GM19025 (cell line): Measurements from ENCODE around the gene PRR33.

Experiments used
- ATAC-seq: cut with Tn5 transposase; IDR thresholded peaks from one replicate; pipeline ENCODE4 v1.9.1; 2021; ENCODE audit warnings: mild to moderate bottlenecking, low read depth, moderate library complexity; ENCODE audit not compliant: unreplicated experiment

The PRR33 gene

DNA sequence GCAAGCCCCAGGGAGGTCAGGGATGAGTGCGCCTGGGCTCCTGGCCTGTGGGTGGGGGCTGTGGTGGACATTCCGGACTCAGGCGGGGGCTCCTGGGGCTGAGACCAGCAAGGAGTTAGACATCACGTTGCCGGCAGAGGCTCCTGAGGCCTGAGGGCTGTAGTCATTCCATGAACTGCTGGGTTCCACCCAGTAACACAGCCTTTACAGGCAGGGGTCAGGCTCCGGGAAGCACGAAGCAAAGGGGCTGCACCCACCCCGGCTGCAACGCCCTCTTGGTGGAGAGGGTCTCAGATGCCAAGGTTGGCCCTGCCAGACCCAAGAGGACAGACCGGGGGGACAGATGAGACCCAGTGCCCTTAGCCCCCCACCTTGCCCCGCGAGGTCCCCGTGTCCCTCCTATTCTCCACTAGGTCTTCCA, 36.8 kb upstream of the PRR33 start:
- no peak for ATAC-seq

GRCh38 chr11:1927848-1928469, 36.3 kb upstream of the PRR33 start:
- no peak for ATAC-seq

DNA sequence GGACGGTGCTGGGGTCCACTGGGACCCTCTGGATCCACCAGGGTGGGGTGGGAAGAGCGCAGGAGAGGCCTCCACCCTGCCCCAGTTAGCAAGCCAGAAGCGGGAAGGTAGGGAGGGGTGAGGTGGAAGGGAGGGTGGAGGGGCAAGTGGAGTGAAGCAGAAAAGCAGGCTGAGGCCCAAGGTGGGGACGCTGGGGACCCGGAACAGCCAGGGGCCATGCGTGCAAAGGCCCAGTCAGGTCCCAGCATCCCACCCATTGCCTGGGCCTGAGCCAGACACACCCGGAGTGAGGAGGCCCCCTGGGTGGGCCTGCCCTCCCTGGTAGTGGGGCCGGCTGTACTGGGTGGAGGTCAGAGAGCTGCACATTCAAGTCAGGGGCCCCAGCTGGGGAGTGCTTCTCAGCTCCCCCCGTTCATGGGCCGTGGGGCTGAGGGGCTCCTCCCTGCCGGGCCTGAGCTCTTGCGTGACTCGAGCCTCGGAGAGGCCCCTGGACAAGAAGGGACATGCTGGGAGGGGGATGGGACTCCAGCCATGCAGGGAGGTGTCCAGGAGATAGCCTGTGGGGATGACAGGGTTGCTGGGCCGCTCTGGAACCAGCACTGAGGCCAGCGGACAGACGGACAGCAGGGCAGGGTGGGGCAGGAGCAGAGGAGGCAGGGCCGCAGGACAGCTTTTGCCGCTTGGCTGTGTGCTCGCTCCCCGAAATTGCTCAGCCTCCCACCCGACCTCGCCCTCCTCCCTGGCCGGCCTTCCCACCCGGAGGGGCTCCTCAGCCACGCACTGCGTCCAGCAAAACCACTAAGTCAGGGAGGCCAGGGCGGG, 35.5 kb upstream of the PRR33 start:
- ATAC-seq, result no peak

- no peak for ATAC-seq
Observed at GRCh38 chr11:1926156-1927025, 34.7 kb upstream of the PRR33 start.

DNA sequence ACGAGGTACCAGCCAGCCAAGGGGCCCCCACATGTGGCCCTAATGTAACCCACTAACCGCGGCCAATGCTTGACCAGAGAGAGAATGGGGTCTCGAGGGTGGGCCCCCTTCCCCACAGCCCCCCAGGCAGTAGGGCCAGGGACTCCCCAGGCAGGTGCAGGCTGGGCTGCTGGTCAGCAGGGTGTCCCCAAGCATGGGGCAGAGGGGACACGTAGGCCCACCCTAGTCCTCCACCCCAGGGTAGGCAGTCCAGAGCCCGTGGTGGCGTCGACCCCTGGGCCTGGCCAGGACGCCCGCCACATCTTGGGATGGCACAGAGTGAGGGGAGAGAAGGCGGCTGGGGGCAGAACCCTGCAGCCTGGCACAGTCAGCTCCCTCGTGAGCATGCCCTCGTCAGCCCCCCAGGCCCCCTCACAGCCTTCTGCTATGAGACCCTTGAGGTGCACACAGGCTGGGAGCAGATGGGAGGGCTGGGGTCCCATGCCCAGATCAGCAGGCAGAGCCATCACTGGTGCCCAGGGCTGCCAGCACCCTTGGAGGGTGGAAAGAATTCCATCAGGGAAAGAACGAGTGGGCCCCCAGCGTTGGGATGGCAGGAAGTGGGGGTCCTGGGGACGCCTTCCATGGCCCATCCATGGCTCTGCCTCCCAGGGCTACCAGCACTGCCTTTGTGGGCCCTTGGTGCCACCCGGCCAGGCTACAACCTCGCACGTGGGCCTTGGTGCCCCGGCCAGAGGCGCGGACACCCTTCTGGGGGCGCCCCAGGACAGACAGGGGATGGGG, 33.9 kb upstream of the PRR33 start:
- no peak for ATAC-seq

DNA sequence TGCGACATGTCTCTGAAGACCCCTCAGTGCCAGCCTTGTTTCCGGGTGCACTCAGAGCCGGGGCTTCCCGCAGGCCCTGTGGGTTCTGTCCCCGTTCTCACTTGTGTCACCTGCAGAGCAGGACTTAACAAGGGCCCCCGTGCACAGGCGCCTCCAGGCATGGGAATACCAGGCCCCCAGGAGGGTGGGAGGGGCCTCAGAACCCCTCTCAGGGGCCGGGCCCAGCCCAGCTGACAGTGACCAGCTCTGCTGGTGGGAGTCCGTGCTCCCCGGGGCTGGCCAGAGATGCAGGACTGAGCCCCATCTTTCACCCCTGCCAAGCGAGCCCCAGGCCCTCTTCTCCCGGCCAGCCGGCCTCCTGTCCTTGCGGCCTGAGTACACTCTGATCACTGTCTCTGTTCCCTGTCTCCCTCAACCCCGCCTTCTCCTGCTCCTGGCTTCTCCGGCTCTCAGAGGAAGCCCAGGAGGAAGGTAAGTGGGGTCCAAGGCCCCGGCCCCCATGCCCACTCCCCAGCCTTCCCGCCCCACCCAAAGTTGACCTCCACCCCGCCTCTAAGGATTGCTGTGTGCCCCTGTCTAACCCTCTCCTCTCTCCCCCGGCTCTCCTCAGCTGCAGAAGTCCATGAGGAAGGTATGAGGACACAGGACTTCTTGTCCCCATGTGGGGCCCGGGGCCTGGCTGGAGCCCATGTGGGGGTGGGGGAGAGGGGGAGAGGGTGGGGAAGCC, 33.1 kb upstream of the PRR33 start:
- no peak for ATAC-seq

DNA sequence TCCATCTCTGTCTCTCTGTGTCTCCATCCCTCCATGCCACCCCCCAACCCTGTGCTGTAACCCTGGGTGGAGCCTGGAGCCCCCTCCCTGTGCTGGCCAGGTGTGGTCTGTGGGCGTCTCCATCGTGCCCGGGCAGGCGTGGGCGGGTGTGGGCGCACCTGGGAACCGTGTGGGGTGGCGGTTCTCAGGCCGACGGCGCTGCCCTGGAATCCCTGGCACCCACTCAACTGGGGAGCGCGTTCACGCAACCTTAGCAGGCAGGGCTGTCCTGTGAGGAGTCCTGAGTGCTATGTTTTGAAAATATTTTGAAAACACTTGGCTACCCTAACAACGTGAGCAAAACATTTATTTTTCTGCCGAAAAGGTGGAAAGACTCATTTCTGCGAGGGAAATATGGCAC, 32.5 kb upstream of the PRR33 start:
- no peak for ATAC-seq

DNA sequence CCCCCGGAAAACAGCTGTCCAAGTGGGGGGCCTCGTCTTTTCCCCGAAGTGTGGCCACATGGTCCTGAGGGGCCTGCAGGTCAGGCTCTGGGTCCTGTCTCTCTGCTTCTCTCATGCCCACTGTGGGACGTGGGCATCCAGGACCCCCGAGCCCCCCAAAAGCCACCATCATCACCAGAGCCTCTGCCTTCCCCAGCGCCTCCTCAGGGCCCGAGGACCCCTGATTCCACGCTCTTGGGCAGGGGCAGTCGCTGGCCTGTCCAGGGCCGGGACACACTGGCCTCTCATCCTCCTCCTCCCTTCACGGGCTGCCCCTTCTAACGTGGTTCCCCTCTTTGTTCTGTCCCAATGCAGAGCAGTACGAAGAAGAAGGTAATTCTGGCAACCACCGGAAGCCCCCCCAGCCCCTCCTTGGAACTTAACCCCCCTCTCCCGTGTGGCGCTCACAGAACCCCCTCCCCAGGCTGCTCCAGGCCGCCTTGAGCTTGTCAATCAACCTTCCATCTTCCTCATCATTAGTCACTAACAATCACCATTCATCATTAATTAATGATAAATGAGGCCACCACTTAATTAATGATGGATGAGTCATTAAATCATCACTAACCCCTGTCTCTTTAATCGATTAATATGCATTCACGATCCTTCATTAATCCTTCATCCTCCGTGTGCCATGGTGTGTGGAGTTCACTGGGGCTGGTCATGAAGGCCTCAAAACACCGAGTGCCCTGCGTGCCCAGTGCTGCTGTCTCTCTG, 31.7 kb upstream of the PRR33 start:
- no peak for ATAC-seq

GRCh38 chr11:1922481-1923081, 30.9 kb upstream of the PRR33 start:
- ATAC-seq, result no peak

- no peak for ATAC-seq
Observed at GRCh38 chr11:1921574-1922141, 30.0 kb upstream of the PRR33 start.

DNA sequence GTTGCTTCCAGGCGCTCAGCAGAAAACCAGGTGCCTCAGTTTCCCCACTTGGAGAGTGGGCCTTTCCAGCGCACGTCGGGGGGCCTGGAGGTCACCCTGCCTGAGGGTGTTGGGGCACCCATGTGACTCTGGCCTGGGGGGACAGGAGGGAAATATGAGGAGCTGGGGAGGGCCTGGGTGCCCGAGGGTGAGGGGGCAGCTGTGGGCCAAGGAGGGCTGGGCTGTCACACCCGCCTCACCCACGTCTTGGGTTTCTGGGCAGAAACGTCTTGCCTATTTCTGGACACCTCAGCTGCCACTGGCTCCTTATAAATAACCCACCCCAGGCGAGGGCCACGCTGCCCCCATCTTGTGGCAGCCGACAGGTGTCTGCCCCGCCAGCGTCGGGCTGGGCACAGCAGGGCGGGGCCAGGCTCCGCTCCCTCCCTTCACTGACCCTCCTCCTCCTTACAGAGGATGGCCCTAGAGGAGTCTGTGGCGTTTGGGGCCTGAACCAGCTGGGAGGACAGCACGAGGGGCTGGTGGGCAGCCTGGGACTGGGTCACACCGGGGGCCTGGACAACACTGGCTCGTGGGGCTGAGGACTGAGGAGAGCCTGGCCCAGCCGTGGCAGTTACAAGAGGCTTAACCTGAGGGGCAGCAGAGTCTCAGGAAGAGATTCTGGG, 29.3 kb upstream of the PRR33 start:
- ATAC-seq, result no peak

DNA sequence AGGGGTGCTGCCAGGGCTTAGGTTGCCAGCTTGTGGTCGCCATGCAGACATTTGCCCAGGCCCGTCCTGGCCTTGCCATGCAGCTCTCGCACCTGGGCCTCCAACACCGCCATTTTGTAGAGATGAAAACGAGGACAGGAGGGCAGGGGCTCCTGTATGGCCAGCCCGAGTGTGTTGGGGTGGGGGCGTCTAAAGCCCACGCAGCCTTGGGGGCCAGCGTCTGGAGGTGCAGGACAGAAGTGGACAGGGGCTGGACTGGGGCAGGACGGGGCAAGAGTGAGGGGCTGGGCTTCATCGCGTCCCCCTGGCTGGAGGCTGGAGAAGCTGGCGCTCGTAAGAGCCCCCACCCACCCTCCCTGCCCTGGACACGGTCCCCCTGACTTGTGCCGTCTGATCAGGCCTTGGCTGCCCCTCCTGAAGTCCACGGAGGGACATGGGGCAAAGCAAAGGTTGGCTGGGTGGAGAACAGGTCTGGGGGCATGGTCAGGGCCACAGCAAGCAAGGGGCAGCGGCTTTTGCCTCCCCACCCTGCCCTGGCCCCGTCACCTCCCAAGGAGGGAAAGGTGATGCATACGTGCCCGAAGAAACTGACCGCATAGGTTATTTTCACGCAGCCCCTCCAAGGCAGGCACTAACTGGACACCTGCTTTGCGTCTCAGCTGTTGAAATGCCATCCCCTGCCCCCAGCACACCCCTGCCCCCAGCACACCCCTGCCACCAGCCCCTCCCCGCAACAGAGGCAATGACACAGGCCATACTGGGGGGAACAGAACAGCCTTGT, 28.6 kb upstream of the PRR33 start:
- ATAC-seq, result no peak

DNA sequence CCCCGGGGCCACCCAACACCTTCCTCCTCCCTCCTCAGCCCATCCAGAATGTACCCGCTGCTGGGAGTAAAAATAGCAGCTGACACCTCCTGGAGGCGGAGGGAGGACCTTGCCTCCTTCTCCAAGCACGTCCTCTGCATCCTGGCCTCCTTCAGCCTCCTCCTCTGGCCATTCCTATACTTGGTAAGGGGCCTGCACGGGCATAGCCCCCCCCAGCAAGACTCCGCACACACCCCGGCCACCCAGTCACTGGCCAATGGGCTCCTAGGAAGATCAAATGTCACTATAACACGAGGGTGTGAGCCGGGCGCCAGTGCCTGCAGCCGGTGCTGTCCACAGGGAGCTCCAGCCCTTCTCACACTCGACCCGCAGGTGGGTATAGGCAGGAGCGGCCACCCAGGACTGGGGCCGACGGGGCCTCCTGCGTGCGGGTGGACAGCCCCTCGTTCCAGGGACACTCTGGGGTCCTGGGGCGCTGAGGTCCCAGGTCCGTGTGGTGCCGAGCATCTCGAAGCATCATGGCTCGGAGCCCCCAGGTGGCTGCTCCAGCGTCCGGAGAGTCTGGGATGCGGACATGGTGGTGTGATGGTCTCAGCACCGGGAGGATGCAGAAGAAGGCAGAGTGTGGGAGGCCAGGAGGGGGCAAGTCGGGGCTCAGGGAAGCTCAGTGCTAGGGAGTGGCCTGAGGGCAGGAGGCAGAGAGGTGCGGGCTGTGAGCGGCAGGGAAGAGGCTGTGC, 27.9 kb upstream of the PRR33 start, which contains the start of gene TNNT3:
TSS of gene TNNT3 (plus strand) at position 313 of the 737 bp plus-strand sequence. CDS start 3,172 bp downstream, outside the sequence.
- ATAC-seq, result no peak

DNA sequence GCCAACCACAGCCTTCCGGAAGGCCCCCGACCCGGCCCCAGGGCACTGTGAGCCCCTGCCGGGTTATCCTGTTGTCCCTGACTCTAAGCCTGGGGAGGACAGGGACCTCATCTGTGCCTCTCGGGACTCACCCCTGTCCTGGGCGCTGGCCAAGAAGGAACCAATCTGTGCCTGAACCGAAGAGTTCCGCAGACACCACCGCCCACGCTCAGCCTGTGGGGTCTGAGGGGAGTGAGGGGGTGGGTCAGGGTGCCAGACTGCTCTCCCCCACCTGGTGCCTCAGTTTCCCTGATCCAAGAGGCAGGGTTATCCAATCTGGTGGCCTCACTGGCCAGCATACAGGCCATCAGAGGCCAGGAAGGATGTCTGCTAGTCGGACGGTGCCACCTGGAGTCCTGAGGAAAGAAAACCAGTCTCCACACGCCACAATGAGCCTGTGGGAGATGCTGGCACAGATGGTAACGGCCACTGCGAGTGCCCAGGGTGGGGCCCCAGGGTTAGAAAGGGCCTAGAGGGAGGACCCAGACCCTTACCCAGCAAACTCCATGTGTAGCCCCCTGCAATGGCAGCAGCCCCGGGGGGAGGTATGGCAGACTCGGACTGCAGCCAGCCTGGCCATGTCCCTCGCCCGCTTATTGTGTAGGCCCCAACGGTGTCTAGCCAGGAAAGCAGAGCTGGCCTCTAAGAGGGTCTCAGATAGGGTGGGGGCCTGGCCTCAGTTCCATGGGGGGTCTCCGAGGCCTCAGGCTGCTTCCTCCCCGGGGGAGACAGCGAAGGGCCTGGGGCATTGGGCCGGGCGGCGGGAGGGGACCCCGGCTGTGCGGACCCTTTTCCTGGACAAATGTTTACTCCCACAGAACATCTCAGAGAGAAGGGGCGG, 27.0 kb upstream of the PRR33 start:
- no peak for ATAC-seq
